Activated CD4-positive, CD25-positive, alpha-beta regulatory T cell treated with anti-CD3 and anti-CD28 coated beads, Interleukin-2, amount 50 U/mL, for 24 hours (primary cell): ENCODE data around the gene ANK3.

Source experiments
- ATAC-seq, 2 donors: fragments of 150-1000 bp; cut with Tn5 transposase; one replicate each; pipeline ENCODE4 v1.10.0; 2021; ENCODE audit warnings: mild to moderate bottlenecking in 1 of 2, moderate library complexity in 1 of 2

The ANK3 gene

DNA sequence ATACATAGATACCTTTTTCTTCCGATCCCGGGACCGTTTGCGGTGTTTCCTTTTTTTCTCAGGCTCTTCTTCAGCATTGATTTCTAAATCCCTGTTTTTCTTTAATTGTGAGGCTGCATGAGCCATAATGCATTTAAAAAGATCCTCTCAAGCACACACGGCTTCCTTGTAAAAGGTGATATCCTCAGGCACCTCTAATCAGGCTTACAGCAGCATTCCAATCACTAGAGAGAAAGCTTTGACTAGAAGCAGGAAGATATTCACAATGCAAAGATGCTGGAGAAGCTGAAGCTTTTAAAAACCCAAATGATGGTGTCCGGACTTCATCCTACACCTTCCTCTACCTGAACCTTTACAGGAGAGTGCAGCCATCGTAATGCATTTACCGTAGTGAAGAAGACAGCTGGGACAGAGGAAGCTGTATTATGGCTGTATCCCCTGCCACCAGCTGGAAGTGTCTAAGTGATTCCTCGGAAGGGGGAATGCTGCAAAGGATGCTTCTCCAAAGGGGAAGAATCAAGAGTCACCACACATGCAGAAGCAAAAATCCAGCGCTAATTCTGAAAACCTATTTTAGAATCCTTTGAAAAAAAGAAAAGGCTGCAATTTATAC, at the start of gene ANK3:
ANK3 (minus strand) TSS at position 463 of the 613 bp plus-strand sequence; CDS start at position 126, 337 bp downstream.
- ATAC-seq, result no peak

- ATAC-seq, result no peak
These were observed 44.9 kb upstream of the ANK3 start for GRCh38 chr10:60434418-60435046.

GRCh38 chr10:60433684-60434083, 44.0 kb upstream of the ANK3 start:
- ATAC-seq, result no peak

- no peak for ATAC-seq
These were observed 41.3 kb upstream of the ANK3 start for GRCh38 chr10:60430836-60431597.

DNA sequence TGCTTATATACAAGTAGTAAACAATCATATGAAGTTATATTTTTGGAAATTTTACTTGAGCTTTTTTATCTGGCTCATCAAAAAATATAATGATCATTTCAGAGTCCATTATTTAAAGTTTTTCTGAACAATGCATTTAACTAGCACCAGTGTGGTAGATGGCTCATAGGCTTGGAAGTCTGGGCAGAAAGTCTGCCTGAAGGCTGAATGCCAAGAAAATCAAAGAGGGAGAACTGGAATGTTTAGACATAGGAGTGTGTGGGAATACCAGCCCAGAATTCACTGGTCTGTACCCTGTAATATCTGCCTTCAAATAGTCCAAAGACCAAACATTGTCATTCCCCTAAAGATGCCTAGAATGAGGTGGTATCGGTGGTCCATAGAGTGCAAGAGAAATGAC, 40.3 kb upstream of the ANK3 start:
- no peak for ATAC-seq

DNA sequence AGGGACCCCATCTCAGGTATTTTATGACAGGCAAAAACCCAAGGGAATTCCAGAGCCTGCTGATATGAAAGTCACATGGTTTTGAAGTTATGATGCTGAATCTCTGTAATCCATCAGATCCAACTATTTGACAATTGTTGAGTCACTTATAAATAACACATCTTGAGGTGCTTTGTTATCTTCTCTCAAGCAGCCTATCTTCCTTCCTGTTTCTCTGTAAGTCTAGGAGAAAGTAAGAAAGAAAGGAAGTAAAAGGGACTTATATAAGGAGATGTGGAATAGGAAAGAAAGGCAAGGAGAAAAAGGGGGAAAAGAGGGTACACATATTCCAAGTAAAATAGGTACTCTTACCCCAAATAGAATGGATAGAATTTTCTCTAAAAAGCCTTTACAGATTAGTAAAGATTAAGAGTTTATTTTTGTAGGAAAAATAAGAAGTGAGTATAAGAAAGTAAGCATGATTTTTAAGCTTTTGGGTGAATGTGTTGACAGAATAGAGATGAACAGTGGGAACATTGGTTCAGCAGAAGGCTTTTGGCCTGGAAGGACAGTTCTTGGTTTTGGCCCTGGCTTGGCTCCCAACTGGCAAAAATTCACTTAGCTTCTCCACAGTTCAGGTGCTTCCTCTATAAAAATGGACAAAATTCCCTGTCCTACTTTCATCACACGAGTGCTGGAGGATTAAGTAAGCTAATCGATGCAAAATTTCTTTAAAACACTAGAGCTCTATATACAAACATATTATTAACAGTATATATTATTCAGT, 39.6 kb upstream of the ANK3 start:
- no peak for ATAC-seq

DNA sequence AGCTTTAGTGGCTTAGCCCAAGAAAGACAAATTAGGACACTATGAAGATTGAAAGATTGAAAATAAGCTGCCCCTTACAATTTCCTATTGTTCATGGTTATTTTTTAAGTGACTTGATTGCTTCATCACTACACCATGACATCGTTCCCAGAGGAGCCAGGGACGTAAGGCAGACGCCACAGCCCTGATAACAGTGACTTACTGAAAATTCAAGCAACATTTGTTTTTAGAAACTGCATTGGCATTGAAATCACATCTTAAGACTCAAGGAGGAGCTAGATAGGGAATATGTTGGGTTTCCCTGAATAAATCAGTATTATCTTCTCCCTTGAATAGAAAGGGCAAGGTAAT, 38.7 kb upstream of the ANK3 start:
- ATAC-seq, result no peak

DNA sequence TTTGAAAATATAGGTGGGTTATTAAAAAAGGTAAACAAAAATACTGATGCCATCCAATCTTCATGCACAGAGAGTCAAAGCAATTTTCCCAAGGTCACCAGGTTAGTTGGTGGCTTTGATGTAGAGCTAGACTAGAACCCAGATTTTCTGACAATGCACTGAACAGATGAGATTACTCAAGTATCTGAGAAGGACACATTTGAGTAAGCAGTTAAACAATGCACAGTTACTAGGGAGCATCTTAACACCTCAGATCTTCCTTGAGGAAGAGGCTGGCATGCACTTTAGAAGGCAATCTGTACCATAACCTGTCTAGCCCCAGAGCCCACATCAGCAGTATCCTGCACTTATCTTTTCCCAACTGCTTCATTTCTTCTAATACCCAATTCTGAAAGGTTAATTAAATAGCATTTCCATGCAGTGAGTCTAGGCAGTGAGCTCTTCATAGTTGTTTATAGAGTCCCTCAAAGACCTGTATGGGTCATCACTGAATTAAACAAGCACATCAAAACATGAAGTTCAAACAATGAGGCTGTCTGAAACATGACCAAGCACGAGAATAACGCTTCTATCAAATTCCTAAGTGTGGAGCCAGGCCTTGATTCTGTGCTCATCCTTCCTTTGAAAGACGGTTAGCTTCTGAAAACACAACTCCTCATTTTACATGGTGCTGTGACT, 38.2 kb upstream of the ANK3 start:
- no peak for ATAC-seq

DNA sequence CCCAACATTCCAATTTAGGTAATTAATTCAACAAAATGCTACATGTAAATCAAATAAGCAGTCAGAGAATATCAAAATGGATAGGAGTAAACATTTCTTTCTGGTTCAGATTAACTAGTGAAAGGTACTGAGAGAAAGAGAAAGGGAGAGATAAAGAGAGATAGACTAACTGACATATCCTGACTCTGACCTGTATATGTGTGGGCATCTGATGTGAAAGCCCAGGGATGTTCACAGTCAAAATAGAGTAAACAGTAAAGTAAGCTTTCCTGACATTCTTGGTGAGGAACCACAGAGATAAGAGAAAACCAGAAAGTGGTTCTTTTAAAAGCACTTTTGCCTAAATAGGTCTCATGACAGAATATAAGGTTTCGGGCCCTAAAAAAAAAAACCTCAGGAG, 37.5 kb upstream of the ANK3 start:
- no peak for ATAC-seq

DNA sequence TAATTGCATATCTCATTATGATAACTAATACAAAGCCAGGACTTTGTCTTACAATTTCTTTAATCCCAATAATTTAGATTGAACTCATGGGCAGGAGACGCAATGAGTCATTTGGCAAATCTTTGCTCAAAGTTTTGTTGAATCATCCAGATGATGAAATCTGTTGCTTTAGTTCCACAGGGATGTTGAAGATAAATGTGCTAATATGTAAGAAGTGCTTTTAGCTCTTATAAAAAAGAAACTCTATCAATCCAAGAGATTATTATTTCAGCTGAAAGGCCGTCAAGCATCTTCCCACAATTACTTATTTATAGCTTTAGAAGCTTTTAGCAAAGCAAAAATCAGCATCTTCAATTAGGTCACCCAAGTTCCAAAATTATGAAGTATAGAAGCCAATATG, 36.8 kb upstream of the ANK3 start:
- ATAC-seq, result no peak

- ATAC-seq, result no peak
These were observed 35.9 kb upstream of the ANK3 start for GRCh38 chr10:60425392-60426110.

DNA sequence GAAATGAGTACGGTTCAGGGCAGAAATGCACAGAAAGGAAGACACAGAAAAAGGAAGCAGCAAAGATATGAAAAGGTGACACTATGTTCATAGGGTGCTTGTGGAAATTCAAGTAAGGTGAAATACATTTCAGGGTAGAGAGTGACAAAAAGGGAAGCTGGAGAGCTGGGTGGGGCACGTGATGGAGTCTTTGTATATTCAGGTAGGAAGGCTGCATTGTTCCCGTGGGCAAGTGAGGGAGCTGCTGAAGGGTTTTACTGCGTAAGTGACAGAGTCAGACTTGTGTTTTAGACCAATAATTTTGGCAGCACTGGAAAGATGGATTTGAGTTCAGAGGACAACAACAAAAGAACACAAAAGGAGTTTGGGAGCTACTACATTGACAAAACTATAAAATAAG, 35.3 kb upstream of the ANK3 start:
- no peak for ATAC-seq

DNA sequence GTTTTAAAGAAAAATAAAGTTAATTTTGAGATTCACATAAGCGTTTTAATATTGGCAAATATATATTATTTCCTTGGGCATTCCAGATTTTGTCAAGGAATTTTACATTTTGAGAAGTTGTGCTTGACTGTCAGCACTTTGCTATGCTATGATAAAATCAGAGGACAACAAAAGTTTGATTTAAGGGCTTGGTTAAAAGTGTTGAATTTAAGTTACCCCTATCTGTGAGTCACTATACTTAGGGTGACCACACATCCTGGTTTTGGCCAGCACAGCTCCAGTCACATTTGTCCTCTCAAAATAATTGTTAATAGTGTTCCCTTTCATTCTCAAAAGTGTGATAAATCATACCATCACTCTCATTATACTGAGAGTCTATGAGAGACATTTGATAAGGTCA, 34.2 kb upstream of the ANK3 start:
- no peak for ATAC-seq

DNA sequence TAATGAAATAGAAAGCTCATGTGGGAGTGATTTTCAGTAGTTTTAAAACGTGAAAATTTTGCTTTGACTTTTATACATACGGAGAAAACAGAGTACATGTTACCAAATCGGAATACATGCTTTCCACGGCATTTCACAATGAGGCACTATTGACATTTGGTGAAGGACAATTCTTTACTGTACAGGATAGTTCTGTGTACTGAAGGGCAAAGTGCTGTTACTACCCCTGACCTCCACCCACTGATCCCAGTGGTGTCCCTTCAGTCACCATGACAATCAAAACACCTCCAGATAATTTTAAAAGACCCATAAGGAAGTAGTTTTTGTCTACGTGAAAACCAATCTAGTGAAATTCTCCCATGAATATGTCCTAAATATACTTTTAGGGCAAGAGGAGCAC, 33.1 kb upstream of the ANK3 start:
- ATAC-seq, result no peak

GRCh38 chr10:60420991-60421894, 31.6 kb upstream of the ANK3 start:
- no peak for ATAC-seq

DNA sequence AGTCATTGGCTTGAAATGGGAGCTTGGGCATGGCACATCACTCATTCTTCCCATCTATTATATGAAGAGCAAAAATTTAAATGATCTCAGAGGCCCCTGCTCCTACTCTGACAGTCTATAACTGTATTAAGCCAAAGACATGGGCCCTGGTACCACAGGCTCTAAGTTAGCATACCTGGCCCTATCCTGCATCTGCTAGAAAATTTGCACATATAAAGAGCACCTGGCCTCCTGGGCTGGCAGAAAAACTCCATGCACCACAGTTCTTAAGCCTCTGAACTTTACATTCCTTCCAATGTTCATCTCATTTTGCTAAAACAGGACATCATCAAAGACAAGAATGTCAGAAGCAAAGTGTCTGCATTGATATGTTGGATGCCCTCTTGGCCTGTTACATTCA, 29.6 kb upstream of the ANK3 start:
- ATAC-seq, result no peak

DNA sequence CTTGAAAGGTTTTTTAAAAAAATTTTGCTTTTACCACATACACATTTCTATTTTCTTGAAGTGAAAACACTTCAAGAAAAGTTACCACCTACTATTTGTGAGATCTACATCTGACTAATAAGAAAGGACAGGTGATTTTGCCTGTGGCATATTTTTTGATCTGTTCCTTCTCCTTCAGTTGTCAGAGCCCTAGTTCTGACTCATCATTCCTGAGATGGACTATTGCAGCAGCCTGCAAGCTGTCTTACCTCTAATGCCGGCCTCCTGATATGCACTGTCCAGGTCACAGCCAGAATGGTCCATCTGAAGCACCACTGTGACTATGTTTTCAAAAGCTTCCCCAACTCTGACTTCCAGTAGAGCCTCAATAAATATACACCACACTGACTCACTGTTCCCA, 28.2 kb upstream of the ANK3 start:
- no peak for ATAC-seq

GRCh38 chr10:60417024-60417423, 27.3 kb upstream of the ANK3 start:
- ATAC-seq, result no peak

- ATAC-seq, result no peak
These were observed 25.4 kb upstream of the ANK3 start for GRCh38 chr10:60414877-60415585.

DNA sequence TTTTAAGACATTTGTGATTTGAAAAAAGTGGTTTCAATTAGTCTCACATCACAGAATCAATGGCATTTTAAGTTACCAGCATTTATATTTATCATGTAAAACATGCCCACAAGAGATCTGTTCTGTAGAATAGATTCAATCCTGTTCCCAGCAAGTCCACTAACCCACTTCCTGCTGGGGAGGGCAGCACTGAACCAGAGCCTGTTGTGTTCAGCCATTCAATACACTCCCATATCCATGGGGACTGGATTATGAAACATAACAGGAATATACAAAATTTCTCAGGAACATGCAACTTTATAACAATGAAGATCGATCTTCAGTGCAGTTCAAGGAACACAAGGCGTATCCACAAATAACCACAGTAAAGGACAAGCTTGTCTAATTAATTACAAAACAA, 24.4 kb upstream of the ANK3 start:
- no peak for ATAC-seq
